Lung (tissue), 12 donors: ENCODE measurements around the gene TMEM158. TPM values are rescaled to one million over a fixed set of nuclear protein-coding genes. Genes with fewer than 3 reads are reported as not detected.

Experiments used
- ATAC-seq: fragments of 200-7000 bp; cut with Tn5 transposase; one replicate; pipeline ENCODE4 v1.9.1; 2020; ENCODE audit warnings: moderate number of reproducible peaks; ENCODE audit not compliant: insufficient read depth, low FRiP score
- DNase-seq, 3 donors: peaks; one replicate each; pipeline ENCODE4 v3.0.0-alpha.2; 2013 to 2017
- H3K27ac ChIP-seq, 2 donors: one replicate each; pipeline ENCODE4 v1.5.1; 2013; ENCODE audit warnings: mild to moderate bottlenecking in 2 of 2, moderate library complexity in 2 of 2, control low read depth in 1 of 2, inconsistent platforms in 1 of 2, low read depth in 1 of 2, low read length in 1 of 2
- H3K27me3 ChIP-seq, 3 donors: one replicate each; pipeline ENCODE4 v1.5.1; 2013; ENCODE audit warnings: low read length in 2 of 3; ENCODE audit not compliant: control insufficient read depth in 3 of 3, insufficient read depth in 3 of 3
- H3K36me3 ChIP-seq, 4 donors: one replicate each; pipeline ENCODE4 v1.5.1; 2013; ENCODE audit warnings: low read length in 4 of 4, mild to moderate bottlenecking in 1 of 4, moderate library complexity in 1 of 4; ENCODE audit not compliant: control insufficient read depth in 4 of 4, insufficient read depth in 4 of 4
- H3K4me1 ChIP-seq, 5 donors: one replicate each; pipeline ENCODE4 v1.5.1; 2013; ENCODE audit warnings: low read length in 5 of 5, mild to moderate bottlenecking in 2 of 5, moderate library complexity in 1 of 5; ENCODE audit not compliant: control insufficient read depth in 5 of 5, insufficient read depth in 5 of 5
- H3K4me3 ChIP-seq: one replicate; pipeline ENCODE4 v1.5.1; 2013; ENCODE audit warnings: mild to moderate bottlenecking, control low read depth, moderate library complexity
- H3K9ac ChIP-seq, 2 donors: one replicate each; pipeline ENCODE4 v1.5.1; 2013; ENCODE audit warnings: low read length in 2 of 2, control low read depth in 1 of 2; ENCODE audit not compliant: insufficient read depth in 1 of 2
- H3K9me3 ChIP-seq, 4 donors: one replicate each; pipeline ENCODE4 v1.5.1; 2013; ENCODE audit warnings: low read length in 3 of 4, mild to moderate bottlenecking in 1 of 4, moderate library complexity in 1 of 4; ENCODE audit not compliant: control insufficient read depth in 4 of 4, insufficient read depth in 3 of 4
- WGBS, 2 donors: extraction: QIAGEN DNeasy Blood & Tissue Kit; methylation state at CpG; one replicate each; pipeline ENCODE4 v1.1.7; 2013; 5-methylcytosine and 5-hydroxymethylcytosine counted together
- polyA plus RNA-seq, 2 donors: library from polyadenylated mRNA; stranded (reverse); fragments of 200-250 nt; gene quantifications; one replicate each; pipeline ENCODE4 v1.2.1, GENCODE V29; 2013
- total RNA-seq, 2 donors: library from RNA; depleted of rRNA in 1 of 2; stranded (reverse); fragments of >200 nt in 1 of 2; gene quantifications; one replicate each; pipeline ENCODE4 v1.2.1, GENCODE V29; 2014 to 2021
- TF ChIP-seq, protein P1 (sequence below): IDR thresholded peaks from 2 replicates; pipeline ENCODE4 v1.5.1; 2012; ENCODE audit warnings: mild to moderate bottlenecking; ENCODE audit errors: control extremely low read depth, extremely low read depth
- donor health status: control.
- donor health status: control.
- donor health status: Bipolar disorder and iron deficiency.
- donor health status: healthy.
- donor health status: DM: yes; HTN: yes; CAD: no.

The TMEM158 gene
- total and polyA plus RNA-seq, 4 donors: 1.1 to 3.4 (median 1.4) TPM

DNA sequence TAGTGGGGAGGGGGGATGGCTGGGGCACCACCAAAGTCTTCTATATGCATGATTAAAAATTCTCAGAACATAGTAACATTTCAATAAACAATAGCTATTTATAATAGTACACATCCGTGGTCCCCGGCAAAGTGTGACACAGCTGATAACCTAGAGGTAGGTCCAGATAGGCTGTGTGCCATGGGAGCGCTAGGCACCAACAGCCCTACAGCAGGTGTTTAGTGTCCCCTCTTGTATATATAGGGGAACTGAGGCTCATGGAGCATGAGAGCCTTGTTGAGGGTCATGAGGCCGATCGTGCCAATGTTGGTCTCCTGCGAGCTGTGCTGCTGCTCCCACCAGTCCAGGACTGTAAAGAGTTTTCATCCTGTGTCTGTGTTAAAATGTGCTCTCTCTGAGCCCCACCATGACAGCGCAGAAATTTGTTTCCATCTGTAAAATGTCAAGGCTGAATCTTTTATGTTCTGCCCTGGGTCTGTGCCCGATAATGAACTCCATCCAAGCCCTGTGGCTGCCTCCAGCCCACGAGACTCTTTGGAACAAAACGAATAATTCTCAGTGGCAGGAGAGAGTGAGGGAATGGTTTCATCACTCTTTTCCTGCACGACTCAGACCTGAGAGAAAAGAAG is 14.5 kb downstream of the TMEM158 start:
- DNase-seq (peak in 2 of 3 donors; percentile 18 to 50), ATAC-seq (no peak)
- WGBS, 2 donors: 64 to 65% methylated on average over 11 of the region's 11 CpGs
- Histone ChIP-seq H3K36me3 (no peaks in the 10 kb centered on the region), H3K27ac (no peak overlapping the region), H3K4me3 (no peak overlapping the region), H3K27me3 (no peaks in the 10 kb centered on the region), H3K9ac (no peak overlapping the region), H3K4me1 (peaks cover 0 to 20% (median 0%) of the 10 kb centered on the region in 5 donors), H3K9me3 (no peaks in the 10 kb centered on the region)
- TF ChIP-seq, protein P1, sequence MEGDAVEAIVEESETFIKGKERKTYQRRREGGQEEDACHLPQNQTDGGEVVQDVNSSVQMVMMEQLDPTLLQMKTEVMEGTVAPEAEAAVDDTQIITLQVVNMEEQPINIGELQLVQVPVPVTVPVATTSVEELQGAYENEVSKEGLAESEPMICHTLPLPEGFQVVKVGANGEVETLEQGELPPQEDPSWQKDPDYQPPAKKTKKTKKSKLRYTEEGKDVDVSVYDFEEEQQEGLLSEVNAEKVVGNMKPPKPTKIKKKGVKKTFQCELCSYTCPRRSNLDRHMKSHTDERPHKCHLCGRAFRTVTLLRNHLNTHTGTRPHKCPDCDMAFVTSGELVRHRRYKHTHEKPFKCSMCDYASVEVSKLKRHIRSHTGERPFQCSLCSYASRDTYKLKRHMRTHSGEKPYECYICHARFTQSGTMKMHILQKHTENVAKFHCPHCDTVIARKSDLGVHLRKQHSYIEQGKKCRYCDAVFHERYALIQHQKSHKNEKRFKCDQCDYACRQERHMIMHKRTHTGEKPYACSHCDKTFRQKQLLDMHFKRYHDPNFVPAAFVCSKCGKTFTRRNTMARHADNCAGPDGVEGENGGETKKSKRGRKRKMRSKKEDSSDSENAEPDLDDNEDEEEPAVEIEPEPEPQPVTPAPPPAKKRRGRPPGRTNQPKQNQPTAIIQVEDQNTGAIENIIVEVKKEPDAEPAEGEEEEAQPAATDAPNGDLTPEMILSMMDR: no peak

DNA sequence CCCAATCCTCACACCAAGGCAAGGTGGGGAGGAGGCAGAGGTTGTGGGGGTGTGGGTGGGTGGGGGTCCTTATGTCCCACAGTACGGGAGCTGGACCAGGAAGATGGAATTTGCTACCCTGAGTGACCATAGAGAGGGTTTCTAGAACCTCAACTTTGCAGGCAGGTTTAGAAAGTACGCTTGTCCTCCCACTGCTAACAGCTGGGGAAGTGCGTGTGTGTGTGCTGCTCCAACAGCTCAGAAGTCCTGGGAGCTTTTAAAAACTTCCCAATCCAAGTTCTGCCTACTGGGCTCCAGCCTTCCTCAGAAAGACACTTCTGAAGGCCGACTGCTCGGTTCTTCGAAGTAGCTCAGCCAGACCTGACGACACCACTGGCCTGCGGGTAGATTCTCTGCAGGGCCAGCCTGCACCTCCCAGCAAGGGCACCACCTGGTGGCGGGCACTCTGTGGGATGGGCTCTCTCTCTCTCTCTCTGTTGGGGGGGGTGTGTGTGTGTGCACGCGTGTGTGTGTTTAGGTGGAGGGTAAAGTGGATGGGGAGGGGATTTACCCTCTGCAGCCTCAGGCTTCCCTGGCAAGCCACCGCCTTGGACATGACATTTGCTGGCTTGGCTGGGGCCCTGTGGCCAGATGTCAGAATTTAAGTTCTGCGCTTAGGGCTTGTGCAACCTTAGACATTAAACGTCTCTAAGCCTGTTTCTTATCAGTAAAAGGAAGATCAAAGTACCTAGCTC is 15.6 kb downstream of the TMEM158 start:
- H3K27ac ChIP-seq: no peak overlapping the region
- TF ChIP-seq, protein P1: peak; percentile 52
- peaks cover 0 to 16% (median 0%) of the 10 kb centered on the region in 5 donors for H3K4me1 ChIP-seq
- no peak overlapping the region for H3K9ac ChIP-seq
- no peaks in the 10 kb centered on the region for H3K27me3 ChIP-seq
- H3K9me3 ChIP-seq: no peaks in the 10 kb centered on the region
- peak; percentile 59 to 70 (median 63) for DNase-seq
- H3K4me3 ChIP-seq: no peak overlapping the region
- ATAC-seq: peak; percentile 83
- no peaks in the 10 kb centered on the region for H3K36me3 ChIP-seq
- WGBS, 2 donors: 21 to 24% methylated on average over 14 of the region's 14 CpGs

DNA sequence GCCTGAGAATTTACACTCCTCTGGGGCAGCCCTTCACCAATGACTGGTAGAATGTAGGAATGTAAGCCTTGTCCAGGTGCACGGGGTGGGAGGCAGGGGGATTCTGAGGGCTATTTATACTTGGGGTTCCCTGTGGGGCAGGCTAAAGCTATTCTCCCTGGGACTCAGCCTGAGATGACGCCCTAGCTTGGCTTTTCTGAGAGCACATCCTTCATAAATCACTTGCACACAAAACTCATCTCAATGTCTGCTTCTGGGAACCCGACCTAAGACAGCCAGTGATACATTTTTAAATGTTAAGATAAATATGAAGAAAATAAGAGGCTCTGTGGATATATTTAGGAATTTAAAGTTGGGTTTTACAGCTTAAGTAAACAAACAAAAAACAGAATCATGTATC is 16.6 kb downstream of the TMEM158 start:
- no peaks in the 10 kb centered on the region for H3K36me3 ChIP-seq
- ATAC-seq: no peak
- H3K9me3 ChIP-seq: no peaks in the 10 kb centered on the region
- H3K4me1 ChIP-seq: peaks cover 0 to 16% (median 0%) of the 10 kb centered on the region in 5 donors
- DNase-seq: no peak
- WGBS, 2 donors: 80 to 83% methylated on average over 3 of the region's 3 CpGs
- H3K27ac ChIP-seq: no peak overlapping the region
- no peak overlapping the region for H3K4me3 ChIP-seq
- TF ChIP-seq, protein P1: no peak
- no peak overlapping the region for H3K9ac ChIP-seq
- no peaks in the 10 kb centered on the region for H3K27me3 ChIP-seq
